ENCODE data around the gene RXRB. TPM values are rescaled to one million over a fixed set of nuclear protein-coding genes. Genes with fewer than 3 reads are reported as not detected.

The RXRB gene
- polyA plus RNA-seq, 3 donors: 4.5 to 74.5 (median 5.1) TPM

DNA sequence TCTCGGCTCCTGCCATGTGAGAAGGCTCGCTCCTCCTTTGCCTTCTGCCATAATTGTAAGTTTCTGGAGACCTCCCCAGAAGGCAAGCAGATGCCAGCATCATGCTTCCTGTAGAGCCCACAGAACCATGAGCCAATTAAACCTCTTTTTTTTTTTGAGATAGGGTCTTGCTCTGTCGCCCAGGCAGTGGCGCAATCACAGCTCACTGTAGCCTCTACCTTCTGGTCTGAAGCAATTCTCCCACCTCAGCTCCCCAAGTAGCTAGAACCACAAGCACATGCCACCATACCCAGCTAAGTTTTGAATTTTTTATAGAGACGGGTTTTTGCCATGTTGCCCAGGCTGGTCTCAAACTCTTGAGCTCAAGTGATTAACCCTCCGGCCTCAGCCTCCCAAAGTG is 36.4 kb upstream of the RXRB start:
- Histone ChIP-seq H3K27me3 (ENCODE audit: control insufficient read depth in 2 of 2, insufficient read depth in 2 of 2, low read length in 2 of 2) (peaks cover 2 to 11% of the 10 kb centered on the region in 2 donors), H3K9me3 (replicated peaks in 1 of 2; ENCODE audit: control insufficient read depth in 1 of 2, insufficient read depth in 1 of 2, low read length in 2 of 2) (no peaks in the 10 kb centered on the region), H2AFZ (ENCODE audit: insufficient read depth, low read depth, low read length, poor library complexity, severe bottlenecking) (no peak overlapping the region), H3K79me2 (ENCODE audit: insufficient read depth, low read length) (no peaks in the 10 kb centered on the region), H3K27ac (ENCODE audit: low read depth in 1 of 2, low read length in 2 of 2) (no peak overlapping the region), H3K4me3 (replicated peaks in 1 of 3; ENCODE audit: low read depth in 2 of 3, low read length in 3 of 3) (no peak overlapping the region), H4K20me1 (ENCODE audit: insufficient read depth, low read length) (no peaks in the 10 kb centered on the region), H3K4me2 (replicated peaks; ENCODE audit: extremely low read depth, low read length, poor library complexity, severe bottlenecking) (no peak overlapping the region), H3K36me3 (replicated peaks in 1 of 2; ENCODE audit: control insufficient read depth in 1 of 2, insufficient read depth in 2 of 2, low read length in 2 of 2) (no peaks in the 10 kb centered on the region), H3K9ac (ENCODE audit: insufficient read depth, low read length, poor library complexity, severe bottlenecking) (no peak overlapping the region), H3K4me1 (ENCODE audit: control insufficient read depth in 1 of 2, insufficient read depth in 2 of 2, low read length in 2 of 2) (peaks cover 2 to 8% of the 10 kb centered on the region in 2 donors)
- H3K27ac Mint-ChIP-seq: peak overlapping the region in 1 of 7 donors; percentile 90
- H3K27me3 Mint-ChIP-seq (ENCODE audit: low read depth in 3 of 3): peaks cover 13 to 28% (median 26%) of the 10 kb centered on the region in 3 donors
- peaks cover 4% of the 10 kb centered on the region for H3K4me1 Mint-ChIP-seq
- no peak overlapping the region for H3K4me3 Mint-ChIP-seq
- TF ChIP-seq, protein P1, sequence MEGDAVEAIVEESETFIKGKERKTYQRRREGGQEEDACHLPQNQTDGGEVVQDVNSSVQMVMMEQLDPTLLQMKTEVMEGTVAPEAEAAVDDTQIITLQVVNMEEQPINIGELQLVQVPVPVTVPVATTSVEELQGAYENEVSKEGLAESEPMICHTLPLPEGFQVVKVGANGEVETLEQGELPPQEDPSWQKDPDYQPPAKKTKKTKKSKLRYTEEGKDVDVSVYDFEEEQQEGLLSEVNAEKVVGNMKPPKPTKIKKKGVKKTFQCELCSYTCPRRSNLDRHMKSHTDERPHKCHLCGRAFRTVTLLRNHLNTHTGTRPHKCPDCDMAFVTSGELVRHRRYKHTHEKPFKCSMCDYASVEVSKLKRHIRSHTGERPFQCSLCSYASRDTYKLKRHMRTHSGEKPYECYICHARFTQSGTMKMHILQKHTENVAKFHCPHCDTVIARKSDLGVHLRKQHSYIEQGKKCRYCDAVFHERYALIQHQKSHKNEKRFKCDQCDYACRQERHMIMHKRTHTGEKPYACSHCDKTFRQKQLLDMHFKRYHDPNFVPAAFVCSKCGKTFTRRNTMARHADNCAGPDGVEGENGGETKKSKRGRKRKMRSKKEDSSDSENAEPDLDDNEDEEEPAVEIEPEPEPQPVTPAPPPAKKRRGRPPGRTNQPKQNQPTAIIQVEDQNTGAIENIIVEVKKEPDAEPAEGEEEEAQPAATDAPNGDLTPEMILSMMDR (IDR thresholded peaks at IDR 0.05): no peak
- no peaks in the 10 kb centered on the region for H3K36me3 Mint-ChIP-seq
- no peak for DNase-seq
- peaks cover 0 to 8% (median 0%) of the 10 kb centered on the region in 7 donors for H3K9me3 Mint-ChIP-seq
- WGBS (ENCODE audit: insufficient coverage): 91% methylated on average over 5 of the region's 6 CpGs
- intact Hi-C loops (cut with micrococcal nuclease): no loop called here

DNA sequence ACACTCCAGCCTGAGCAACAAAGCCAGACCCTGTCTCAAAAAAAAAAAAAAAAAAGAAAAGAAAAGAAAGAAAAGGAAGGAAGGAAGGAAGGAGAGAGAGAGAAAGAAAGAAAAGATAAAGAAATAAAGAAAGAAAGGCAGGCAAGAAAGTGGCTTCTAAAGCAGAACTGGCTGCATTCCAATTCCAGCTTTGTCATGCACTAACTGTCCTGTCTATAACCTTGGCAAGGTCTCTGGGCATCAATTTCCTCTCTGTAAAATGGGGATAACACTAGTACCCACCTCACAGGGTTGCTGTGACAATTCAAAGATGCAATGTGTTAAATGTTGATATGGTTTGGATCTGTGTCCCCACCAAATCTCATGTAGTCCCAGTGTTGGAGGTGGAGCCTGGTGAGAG is 35.9 kb upstream of the RXRB start:
- Mint-ChIP-seq H3K4me1 (no peaks in the 10 kb centered on the region), H3K27ac (no peak overlapping the region), H3K36me3 (no peaks in the 10 kb centered on the region), H3K9me3 (peaks cover 0 to 8% (median 0%) of the 10 kb centered on the region in 7 donors), H3K4me3 (no peak overlapping the region), H3K27me3 (ENCODE audit: low read depth in 3 of 3) (peaks cover 16 to 26% (median 25%) of the 10 kb centered on the region in 3 donors)
- no peaks in the 10 kb centered on the region for H3K9me3 ChIP-seq (replicated peaks in 1 of 2; ENCODE audit: control insufficient read depth in 1 of 2, insufficient read depth in 1 of 2, low read length in 2 of 2)
- no peak overlapping the region for H3K27ac ChIP-seq (ENCODE audit: low read depth in 1 of 2, low read length in 2 of 2)
- no peak for DNase-seq
- no peak overlapping the region for H3K4me2 ChIP-seq (replicated peaks; ENCODE audit: extremely low read depth, low read length, poor library complexity, severe bottlenecking)
- no peak overlapping the region for H3K4me3 ChIP-seq (replicated peaks in 1 of 3; ENCODE audit: low read depth in 2 of 3, low read length in 3 of 3)
- H3K79me2 ChIP-seq (ENCODE audit: insufficient read depth, low read length): no peaks in the 10 kb centered on the region
- no peaks in the 10 kb centered on the region for H3K36me3 ChIP-seq (replicated peaks in 1 of 2; ENCODE audit: control insufficient read depth in 1 of 2, insufficient read depth in 2 of 2, low read length in 2 of 2)
- H3K27me3 ChIP-seq (ENCODE audit: control insufficient read depth in 2 of 2, insufficient read depth in 2 of 2, low read length in 2 of 2): peaks cover 2 to 11% of the 10 kb centered on the region in 2 donors
- intact Hi-C loops (cut with micrococcal nuclease): no loop called here
- H3K4me1 ChIP-seq (ENCODE audit: control insufficient read depth in 1 of 2, insufficient read depth in 2 of 2, low read length in 2 of 2): peaks cover 0 to 3% of the 10 kb centered on the region in 2 donors
- no peak overlapping the region for H3K9ac ChIP-seq (ENCODE audit: insufficient read depth, low read length, poor library complexity, severe bottlenecking)
- TF ChIP-seq, protein P1 (IDR thresholded peaks at IDR 0.05): no peak
- H2AFZ ChIP-seq (ENCODE audit: insufficient read depth, low read depth, low read length, poor library complexity, severe bottlenecking): no peak overlapping the region
- H4K20me1 ChIP-seq (ENCODE audit: insufficient read depth, low read length): no peaks in the 10 kb centered on the region
